Panc1 (cell line): ENCODE results near the gene NR6A1. TPM values are rescaled to one million over a fixed set of nuclear protein-coding genes. Genes with fewer than 3 reads are reported as not detected.

Experiments used
- ATAC-seq: fragments of 200-7000 bp; cut with Tn5 transposase; 2 replicates; pipeline ENCODE4 v1.9.1; 2020; ENCODE audit warnings: mild to moderate bottlenecking, moderate library complexity
- BruUV-seq: library from RNA; stranded (reverse); fragments of 400-500 nt; replicated peaks from 2 replicates; lab custom pipeline; 2021; lab: Mats Ljungman, UMichigan
- CTCF ChIA-PET: fragments of 300-600 bp; sonication (Branson Sonifier 250); formaldehyde crosslinking; loops from one replicate; lab custom pipeline; 2022; ENCODE audit warnings: antibody characterized with exemption; lab: Charles Lee
- POLR2A ChIA-PET: fragments of 300-600 bp; sonication (Branson Sonifier 250); formaldehyde crosslinking; loops from one replicate; lab custom pipeline; 2022; ENCODE audit warnings: antibody characterized with exemption; lab: Charles Lee
- DNase-seq: peaks from one replicate; pipeline ENCODE4 v3.0.0-alpha.2; 2010; ENCODE audit warnings: low read depth, low spot score
- H3K27ac ChIP-seq: 2 replicates; pipeline ENCODE4 v1.5.1; 2011; ENCODE audit warnings: mild to moderate bottlenecking, low read length, inconsistent platforms
- H3K27me3 ChIP-seq: fragments of 200-500 bp; sonication (Bioruptor generic); 2 replicates; pipeline ENCODE4 v1.6.0; 2014; ENCODE audit warnings: low read length, inconsistent platforms; ENCODE audit not compliant: control insufficient read depth, insufficient read depth
- H3K36me3 ChIP-seq: fragments of 200-500 bp; sonication (Bioruptor generic); 2 replicates; pipeline ENCODE4 v1.5.1; 2014; ENCODE audit warnings: inconsistent platforms, mild to moderate bottlenecking, low read length, moderate library complexity; ENCODE audit not compliant: control insufficient read depth, insufficient read depth
- H3K4me1 ChIP-seq: 2 replicates; pipeline ENCODE4 v1.5.1; 2011; ENCODE audit warnings: inconsistent platforms, mild to moderate bottlenecking, low read length, moderate library complexity; ENCODE audit not compliant: control insufficient read depth, insufficient read depth
- H3K4me3 ChIP-seq, 2 experiments: 2 replicates each; pipeline ENCODE4 v1.5.1; 2011 to 2012; ENCODE audit warnings: low read depth in 2 of 2, low read length in 2 of 2, mild to moderate bottlenecking in 2 of 2, inconsistent platforms in 1 of 2, moderate library complexity in 1 of 2
- H3K9me3 ChIP-seq: fragments of 200-500 bp; sonication (Bioruptor generic); 2 replicates; pipeline ENCODE4 v1.5.1; 2014; ENCODE audit warnings: low read depth, mild to moderate bottlenecking, inconsistent platforms, low read length, moderate library complexity; ENCODE audit not compliant: control insufficient read depth, insufficient read depth
- CTCF ChIP-seq: fragments of 450-650 bp; IDR thresholded peaks from 2 replicates; pipeline ENCODE4 v1.5.1; 2017; ENCODE audit warnings: mild to moderate bottlenecking
- POLR2AphosphoS5 ChIP-seq: IDR thresholded peaks from 2 replicates; pipeline ENCODE4 v1.6.1; 2012; ENCODE audit warnings: mild to moderate bottlenecking, low read depth, low read length, moderate library complexity
- SIN3A ChIP-seq: IDR thresholded peaks from 2 replicates; pipeline ENCODE4 v1.6.1; 2012; ENCODE audit warnings: low read depth, mild to moderate bottlenecking, low read length, moderate library complexity, borderline replicate concordance; ENCODE audit not compliant: insufficient read depth
- TCF7L2 ChIP-seq: IDR thresholded peaks from 2 replicates; pipeline ENCODE4 v1.6.1; 2011; ENCODE audit warnings: mild to moderate bottlenecking, low read depth, low read length, inconsistent platforms
- in situ Hi-C: cut with HindIII; loops from 2 replicates; pipeline ENCODE4 v1.10.0; 2016; ENCODE audit warnings: low sequenced_read_pairs, low pct_unique_long_range_greater_than_20kb
- intact Hi-C: fragments of 100-400 bp; cut with micrococcal nuclease; formaldehyde crosslinking; loops from one replicate; pipeline ENCODE4 v1.10.0; 2022; ENCODE audit not compliant: unreplicated experiment
- total RNA-seq: library from RNA; stranded (reverse); gene quantifications from one replicate; pipeline ENCODE4 v1.2.1, GENCODE V29; 2021; ENCODE audit not compliant: unreplicated experiment
- TF ChIP-seq, protein P1 (sequence below), 2 experiments: IDR thresholded peaks; 2 replicates each; pipeline ENCODE4 v1.6.1; 2011 to 2012; ENCODE audit warnings: low read depth in 2 of 2, control low read depth in 1 of 2, low read length in 1 of 2, mild to moderate bottlenecking in 1 of 2, moderate library complexity in 1 of 2; ENCODE audit not compliant: insufficient read depth in 1 of 2

NR6A1 gene
- total RNA-seq, 1 experiment from 2014 or later, result 7.6 TPM

DNA sequence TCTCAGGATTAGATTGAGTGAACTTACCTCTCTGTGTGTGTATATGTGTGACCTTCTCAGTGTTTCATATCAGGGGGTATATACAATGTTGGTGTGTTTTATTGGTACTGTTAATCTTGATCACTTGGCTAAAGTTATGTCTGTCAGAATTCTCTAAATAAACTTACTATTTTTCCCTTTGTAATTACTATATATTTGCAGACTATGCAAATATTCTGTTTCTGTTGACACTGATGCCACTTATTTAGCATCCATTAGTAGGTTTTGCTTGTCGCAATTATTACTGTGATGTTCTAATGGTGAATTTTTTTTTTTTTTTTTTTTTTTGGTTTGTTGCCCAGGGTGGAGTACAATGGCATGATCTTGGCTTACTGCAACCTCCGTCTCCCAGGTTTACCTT, 221.0 kb downstream of the NR6A1 start:
- intact Hi-C loops, result loop anchor here (2.0 kb wide), 1 partner anchor 161 kb away; no protein-coding TSS in a partner anchor

GRCh38 chr9:124549016-124549415, 222.1 kb downstream of the NR6A1 start:
- H3K4me3 ChIP-seq, result no peak overlapping the region
- no peak for ATAC-seq
- H3K27me3 ChIP-seq, result no peaks in the 10 kb centered on the region
- H3K36me3 ChIP-seq, result no peaks in the 10 kb centered on the region
- no peak for DNase-seq
- H3K27ac ChIP-seq, result no peak overlapping the region
- in situ Hi-C loops (no loop called here), intact Hi-C loops (no loop called here)
- POLR2A ChIA-PET, result interaction anchor here (0.6 kb wide), 1 partner anchor 498 kb away, joined by 7 read pairs; no protein-coding TSS in a partner anchor
- no peaks in the 10 kb centered on the region for H3K9me3 ChIP-seq
- CTCF ChIA-PET, result no interaction called here
- peaks cover 4% of the 10 kb centered on the region; the same call in 1 of the 2 replicates for H3K4me1 ChIP-seq
- BruUV-seq, result no TSS peak
- TF ChIP-seq, protein P1, sequence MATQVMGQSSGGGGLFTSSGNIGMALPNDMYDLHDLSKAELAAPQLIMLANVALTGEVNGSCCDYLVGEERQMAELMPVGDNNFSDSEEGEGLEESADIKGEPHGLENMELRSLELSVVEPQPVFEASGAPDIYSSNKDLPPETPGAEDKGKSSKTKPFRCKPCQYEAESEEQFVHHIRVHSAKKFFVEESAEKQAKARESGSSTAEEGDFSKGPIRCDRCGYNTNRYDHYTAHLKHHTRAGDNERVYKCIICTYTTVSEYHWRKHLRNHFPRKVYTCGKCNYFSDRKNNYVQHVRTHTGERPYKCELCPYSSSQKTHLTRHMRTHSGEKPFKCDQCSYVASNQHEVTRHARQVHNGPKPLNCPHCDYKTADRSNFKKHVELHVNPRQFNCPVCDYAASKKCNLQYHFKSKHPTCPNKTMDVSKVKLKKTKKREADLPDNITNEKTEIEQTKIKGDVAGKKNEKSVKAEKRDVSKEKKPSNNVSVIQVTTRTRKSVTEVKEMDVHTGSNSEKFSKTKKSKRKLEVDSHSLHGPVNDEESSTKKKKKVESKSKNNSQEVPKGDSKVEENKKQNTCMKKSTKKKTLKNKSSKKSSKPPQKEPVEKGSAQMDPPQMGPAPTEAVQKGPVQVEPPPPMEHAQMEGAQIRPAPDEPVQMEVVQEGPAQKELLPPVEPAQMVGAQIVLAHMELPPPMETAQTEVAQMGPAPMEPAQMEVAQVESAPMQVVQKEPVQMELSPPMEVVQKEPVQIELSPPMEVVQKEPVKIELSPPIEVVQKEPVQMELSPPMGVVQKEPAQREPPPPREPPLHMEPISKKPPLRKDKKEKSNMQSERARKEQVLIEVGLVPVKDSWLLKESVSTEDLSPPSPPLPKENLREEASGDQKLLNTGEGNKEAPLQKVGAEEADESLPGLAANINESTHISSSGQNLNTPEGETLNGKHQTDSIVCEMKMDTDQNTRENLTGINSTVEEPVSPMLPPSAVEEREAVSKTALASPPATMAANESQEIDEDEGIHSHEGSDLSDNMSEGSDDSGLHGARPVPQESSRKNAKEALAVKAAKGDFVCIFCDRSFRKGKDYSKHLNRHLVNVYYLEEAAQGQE (IDR thresholded peaks at IDR 0.05; ENCODE audit: insufficient read depth in 1 of 2, low read depth in 2 of 2, low read length in 1 of 2), result no peak
- TF ChIP-seq TCF7L2, result no peak
- TF ChIP-seq CTCF, result no peak
- TF ChIP-seq SIN3A, result no peak
- no peak for TF ChIP-seq POLR2AphosphoS5

More for the DNA sequence above, 221.0 kb downstream of the NR6A1 start:
- H3K27me3 ChIP-seq, result no peaks in the 10 kb centered on the region
- in situ Hi-C loops, result no loop called here
- TF ChIP-seq CTCF, result no peak
- no peaks in the 10 kb centered on the region for H3K9me3 ChIP-seq
- H3K4me3 ChIP-seq, result no peak overlapping the region
- no TSS peak for BruUV-seq
- H3K27ac ChIP-seq, result no peak overlapping the region
- peaks cover 4% of the 10 kb centered on the region; the same call in 1 of the 2 replicates for H3K4me1 ChIP-seq
- ChIA-PET POLR2A (no interaction called here), CTCF (no interaction called here)
- DNase-seq (no peak), ATAC-seq (no peak)
- H3K36me3 ChIP-seq, result no peaks in the 10 kb centered on the region

GRCh38 chr9:124544535-124544934, 226.6 kb downstream of the NR6A1 start:
- H3K4me3 ChIP-seq, result no peak overlapping the region
- 0 out of 2 replicates have a peak, but pooled peaks cover 2% of the 10 kb centered on the region for H3K36me3 ChIP-seq
- ATAC-seq (no peak), DNase-seq (no peak)
- no peak overlapping the region for H3K27ac ChIP-seq
- in situ Hi-C loops (no loop called here), intact Hi-C loops (no loop called here)
- CTCF ChIA-PET, result no interaction called here
- BruUV-seq, result no TSS peak
- no peaks in the 10 kb centered on the region for H3K27me3 ChIP-seq
- no peaks in the 10 kb centered on the region for H3K9me3 ChIP-seq
- POLR2A ChIA-PET, result no interaction called here
- H3K4me1 ChIP-seq, result no peaks in the 10 kb centered on the region
- TF ChIP-seq CTCF (no peak), TCF7L2 (no peak), SIN3A (no peak), POLR2AphosphoS5 (no peak)
- TF ChIP-seq, protein P1 (IDR thresholded peaks at IDR 0.05; ENCODE audit: insufficient read depth in 1 of 2, low read depth in 2 of 2, low read length in 1 of 2), result no peak
